Esophagus squamous epithelium (tissue), 4 donors: ENCODE measurements around the gene DPY19L3.

Experiments
- POLR2A ChIP-seq, 4 donors: fragments of 450-650 bp; IDR thresholded peaks; one replicate each; pipeline ENCODE4 v1.6.1; 2017; ENCODE audit warnings: antibody characterized with exemption in 4 of 4, mild to moderate bottlenecking in 4 of 4, moderate library complexity in 3 of 4
- TF ChIP-seq, protein P1 (sequence below), 6 experiments: fragments of 450-650 bp in 4 of 6; fragments of 200-600 bp in 2 of 6; sonication (generic) in 2 of 6; IDR thresholded peaks; one replicate each; pipeline ENCODE4 v1.5.1; 2016 to 2019; ENCODE audit warnings: antibody characterized with exemption in 6 of 6, mild to moderate bottlenecking in 4 of 6, moderate library complexity in 4 of 6

DNA sequence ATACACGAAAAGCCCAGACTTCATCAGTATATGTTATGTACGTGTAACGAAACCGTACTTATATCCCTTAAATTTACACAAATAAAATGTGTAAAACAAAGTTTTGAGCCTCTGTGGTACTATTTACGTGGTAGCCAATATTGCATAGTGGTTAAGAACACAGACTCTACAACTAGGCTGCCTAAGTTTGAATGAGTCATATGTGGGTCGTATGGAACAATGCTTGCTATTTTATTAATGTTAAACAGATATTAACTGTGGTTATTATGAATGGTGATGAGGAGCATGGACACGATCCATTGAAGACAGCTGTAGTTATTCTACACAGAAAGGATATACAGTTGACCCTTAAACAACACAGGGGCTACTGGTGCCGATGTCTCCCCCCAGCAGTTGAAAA, 42.5 kb downstream of the DPY19L3 start:
- no peak for TF ChIP-seq POLR2A (IDR thresholded peaks at IDR 0.05)
- TF ChIP-seq, protein P1, sequence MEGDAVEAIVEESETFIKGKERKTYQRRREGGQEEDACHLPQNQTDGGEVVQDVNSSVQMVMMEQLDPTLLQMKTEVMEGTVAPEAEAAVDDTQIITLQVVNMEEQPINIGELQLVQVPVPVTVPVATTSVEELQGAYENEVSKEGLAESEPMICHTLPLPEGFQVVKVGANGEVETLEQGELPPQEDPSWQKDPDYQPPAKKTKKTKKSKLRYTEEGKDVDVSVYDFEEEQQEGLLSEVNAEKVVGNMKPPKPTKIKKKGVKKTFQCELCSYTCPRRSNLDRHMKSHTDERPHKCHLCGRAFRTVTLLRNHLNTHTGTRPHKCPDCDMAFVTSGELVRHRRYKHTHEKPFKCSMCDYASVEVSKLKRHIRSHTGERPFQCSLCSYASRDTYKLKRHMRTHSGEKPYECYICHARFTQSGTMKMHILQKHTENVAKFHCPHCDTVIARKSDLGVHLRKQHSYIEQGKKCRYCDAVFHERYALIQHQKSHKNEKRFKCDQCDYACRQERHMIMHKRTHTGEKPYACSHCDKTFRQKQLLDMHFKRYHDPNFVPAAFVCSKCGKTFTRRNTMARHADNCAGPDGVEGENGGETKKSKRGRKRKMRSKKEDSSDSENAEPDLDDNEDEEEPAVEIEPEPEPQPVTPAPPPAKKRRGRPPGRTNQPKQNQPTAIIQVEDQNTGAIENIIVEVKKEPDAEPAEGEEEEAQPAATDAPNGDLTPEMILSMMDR (IDR thresholded peaks at IDR 0.05): no peak
